ENCODE results near the gene CYTH4.
"Not testable (repeated sequence)": the region's sequence is repeated elsewhere in the genome, so short reads cannot be mapped to it uniquely, and the experiment has no call there.

Gene CYTH4

DNA sequence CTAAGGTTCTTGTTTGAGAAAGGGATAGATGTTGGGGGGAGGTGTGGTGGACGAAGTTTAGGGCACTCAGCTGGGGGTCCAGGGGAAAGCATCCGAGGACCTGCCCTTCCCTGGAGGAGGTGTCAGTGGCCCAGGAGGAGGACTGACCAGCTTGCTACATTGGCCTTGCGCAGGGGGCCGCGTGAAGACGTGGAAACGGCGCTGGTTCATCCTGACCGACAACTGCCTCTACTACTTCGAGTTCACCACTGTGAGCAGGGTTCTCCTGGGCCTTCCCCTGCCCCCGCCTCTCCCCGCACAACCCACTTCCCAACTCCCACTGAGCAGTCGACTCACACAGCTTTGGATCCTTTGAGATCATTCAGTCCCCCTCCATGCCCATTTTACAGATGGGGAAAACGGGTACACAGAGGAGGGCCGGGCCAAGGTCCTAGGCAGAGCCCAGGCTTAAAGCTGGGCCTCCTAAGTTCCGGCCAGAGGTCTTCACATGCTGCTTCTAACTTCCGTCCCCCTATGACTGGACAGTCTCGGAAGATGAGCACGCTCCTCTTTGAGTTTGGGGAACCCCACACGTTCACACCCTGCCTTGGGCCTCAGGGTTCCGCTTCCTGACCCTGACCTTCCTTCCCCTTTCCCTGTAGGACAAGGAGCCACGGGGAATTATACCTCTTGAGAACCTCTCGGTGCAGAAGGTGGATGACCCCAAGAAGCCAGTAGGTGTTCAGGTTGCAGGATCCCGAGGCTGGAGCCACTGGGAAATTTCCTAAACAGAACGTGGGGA, 28.7 kb downstream of the CYTH4 start:
- DNase-seq (ENCODE audit: low spot score): no peak

GRCh38 chr22:37311761-37312312, 29.5 kb downstream of the CYTH4 start:
- no peak for DNase-seq (ENCODE audit: low spot score)

- no peak for DNase-seq (ENCODE audit: low spot score)
Observed at GRCh38 chr22:37312549-37313183, 30.4 kb downstream of the CYTH4 start.

- DNase-seq (ENCODE audit: low spot score): no peak
Observed at GRCh38 chr22:37313376-37314314, 31.3 kb downstream of the CYTH4 start.

GRCh38 chr22:37314315-37315074, 32.2 kb downstream of the CYTH4 start:
- no peak for DNase-seq (ENCODE audit: low spot score)

DNA sequence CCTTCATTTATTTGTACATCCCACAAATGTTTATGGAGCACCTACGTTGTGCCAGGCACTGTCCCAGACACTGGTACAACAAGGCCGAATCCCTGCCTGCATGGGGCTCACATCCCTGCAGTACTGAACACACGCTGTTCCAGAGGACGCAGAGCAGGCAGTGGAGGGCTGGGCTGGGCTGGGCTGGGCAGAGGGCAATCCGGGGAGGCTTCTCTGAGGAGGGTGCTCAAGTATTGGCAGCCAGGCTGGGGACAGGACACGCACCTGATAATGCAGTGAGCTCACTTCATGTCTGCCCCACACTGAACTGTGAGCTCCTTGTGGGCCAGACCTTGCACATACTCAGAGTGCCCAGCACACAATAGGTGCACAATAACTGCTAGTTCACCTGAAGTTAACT, 34.1 kb downstream of the CYTH4 start:
- no peak for DNase-seq (ENCODE audit: low spot score)

GRCh38 chr22:37316875-37317371, 34.6 kb downstream of the CYTH4 start:
- peak; percentile 89 for DNase-seq (ENCODE audit: low spot score)

- DNase-seq (ENCODE audit: low spot score): no peak
Observed at GRCh38 chr22:37317698-37318210, 35.4 kb downstream of the CYTH4 start.

GRCh38 chr22:37318364-37319109, 36.2 kb downstream of the CYTH4 start:
- DNase-seq (ENCODE audit: low spot score): no peak

DNA sequence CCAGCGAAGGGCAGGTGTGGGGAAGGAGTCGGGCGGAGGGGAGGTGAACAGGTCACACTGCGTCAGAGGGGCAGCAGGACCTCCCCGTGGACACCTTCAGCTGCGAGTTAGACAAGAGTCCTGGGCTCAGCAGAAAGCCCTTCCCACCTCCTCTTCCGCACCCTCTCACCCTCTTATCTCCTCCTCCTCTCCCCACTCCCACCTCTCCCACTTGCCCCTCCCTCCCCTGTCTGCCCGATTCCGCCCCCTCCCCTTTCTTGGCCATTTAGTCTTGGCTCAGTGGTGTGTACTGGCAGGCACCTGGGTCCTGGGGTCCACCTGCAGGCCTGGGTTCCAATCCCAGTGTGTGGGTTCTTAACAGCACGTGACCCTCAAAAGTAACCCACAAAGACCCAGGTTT, 37.2 kb downstream of the CYTH4 start:
- no peak for DNase-seq (ENCODE audit: low spot score)

DNA sequence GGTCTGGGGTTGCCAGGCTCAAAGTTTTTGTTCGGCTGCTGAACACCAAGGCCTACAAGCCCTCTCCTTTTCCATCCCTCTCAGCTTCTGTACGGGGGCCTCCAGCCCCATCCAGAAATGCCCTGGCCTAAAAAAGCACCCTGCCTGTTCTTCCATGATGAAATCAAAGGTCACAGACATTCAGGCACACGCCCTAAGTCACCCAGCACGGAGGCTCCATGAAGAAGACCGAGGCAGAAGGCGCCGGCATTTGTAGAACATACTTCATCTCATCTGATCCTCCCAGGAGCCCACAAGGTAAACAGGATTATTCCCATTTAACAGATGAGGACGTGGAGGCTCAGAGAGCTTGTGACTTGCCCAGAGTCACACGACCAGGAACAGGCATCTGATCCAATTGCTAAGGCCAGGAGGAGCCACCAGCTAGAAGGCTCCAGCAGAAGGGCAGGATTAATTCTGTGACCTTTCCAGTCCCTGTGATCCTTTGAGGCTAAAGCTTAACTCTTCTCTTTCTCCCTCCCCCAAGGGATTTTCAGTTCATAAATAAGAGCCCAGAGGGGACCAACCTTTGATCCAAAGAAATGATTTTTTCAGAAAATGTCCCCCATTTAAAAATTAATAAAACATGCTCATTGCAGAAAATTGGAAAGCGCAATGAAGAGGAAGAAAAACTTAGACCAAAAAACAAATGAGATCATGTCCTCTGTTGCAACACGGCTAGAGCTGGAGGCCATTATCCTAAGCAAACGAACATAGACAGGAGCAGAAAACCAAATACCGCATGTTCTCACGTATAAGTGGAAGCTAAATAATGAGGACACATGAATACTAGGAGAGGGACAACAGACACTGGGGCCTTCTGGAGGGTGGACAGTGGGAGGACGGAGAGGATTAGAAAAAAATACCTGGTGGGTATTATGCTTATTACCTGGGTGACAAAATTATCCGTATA, 38.7 kb downstream of the CYTH4 start:
- no peak for DNase-seq (ENCODE audit: low spot score)

- DNase-seq (ENCODE audit: low spot score): no peak
Observed at GRCh38 chr22:37324340-37325038, 42.2 kb downstream of the CYTH4 start.

GRCh38 chr22:37325039-37325395, 42.7 kb downstream of the CYTH4 start:
- no peak for DNase-seq (ENCODE audit: low spot score)

DNA sequence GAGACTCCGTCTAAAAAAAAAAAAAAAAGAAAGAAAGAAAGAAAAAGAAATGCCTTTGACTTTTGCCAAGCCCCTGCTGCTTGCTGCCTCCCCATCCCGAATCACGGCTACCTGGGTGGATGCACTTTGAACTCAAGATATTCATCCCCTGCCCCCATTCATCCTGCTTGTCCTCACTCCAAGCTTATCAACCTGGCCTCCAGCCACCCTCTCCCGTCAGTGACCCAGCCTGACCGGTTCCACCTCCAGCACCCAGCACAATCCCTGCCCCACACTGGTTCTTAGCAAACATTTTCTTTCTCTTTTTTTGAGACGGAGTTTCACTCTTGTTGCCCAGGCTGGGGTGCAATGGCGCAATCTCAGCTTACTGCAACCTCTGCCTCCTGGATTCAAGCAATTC, 44.4 kb downstream of the CYTH4 start:
- DNase-seq (ENCODE audit: low spot score): no peak

GRCh38 chr22:37328017-37328416, 45.7 kb downstream of the CYTH4 start:
- DNase-seq (ENCODE audit: low spot score): peak; percentile 71

GRCh38 chr22:37328538-37329237, 46.4 kb downstream of the CYTH4 start:
- DNase-seq (ENCODE audit: low spot score): not testable (repeated sequence)

DNA sequence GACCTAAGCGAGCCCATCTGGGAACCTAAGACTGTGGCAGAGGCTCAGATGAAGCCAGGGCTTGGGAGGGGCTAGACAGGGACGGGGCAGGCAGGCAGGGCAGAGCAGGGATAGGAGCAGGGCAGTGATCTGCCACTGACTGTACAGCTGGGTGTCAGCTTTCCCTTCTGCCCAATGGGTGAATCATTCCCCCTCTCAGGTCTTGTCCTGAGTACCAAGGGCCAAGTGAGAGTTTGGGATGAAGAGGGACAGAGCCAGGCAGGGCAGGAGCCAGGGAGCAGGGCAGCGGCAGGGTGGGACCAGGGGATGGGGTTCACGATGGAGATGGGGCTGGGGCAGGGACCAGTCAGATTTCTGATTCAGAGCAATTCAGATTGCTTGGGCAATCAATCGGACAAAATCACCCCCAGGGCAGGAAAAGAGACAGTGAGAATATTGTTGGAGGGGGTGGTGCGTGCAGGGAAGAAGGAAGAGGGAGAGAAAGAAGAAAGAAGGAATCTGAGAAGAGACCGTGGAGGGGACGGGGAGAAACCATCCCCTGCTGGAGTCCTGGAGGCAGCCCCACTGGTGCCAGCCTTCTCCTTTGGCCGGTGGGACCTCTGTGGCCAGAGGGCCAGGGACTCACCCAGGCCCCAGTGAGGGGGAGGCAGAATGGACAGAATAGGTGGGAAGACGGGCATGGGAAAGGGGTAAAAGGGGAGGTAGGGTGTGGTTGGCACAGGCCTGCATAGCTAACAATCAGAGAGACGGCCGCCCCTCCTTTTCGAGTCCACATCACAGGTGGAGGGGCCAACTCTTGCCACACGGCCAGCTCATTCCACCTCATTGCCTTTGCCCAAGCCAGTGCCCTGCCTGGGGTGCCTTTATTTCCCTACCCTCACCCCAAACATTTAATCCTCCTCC, 47.2 kb downstream of the CYTH4 start:
- peak; percentile 78 for DNase-seq (ENCODE audit: low spot score)

Data from AG08395 (cell line).